Astrocyte of the cerebellum (primary cell): ENCODE data around the gene NOTCH1.

Experiments
- DNase-seq: peaks from one replicate; pipeline ENCODE4 v3.0.0-alpha.2; 2011; ENCODE audit warnings: low read depth
- H3K4me3 ChIP-seq: 2 replicates; pipeline ENCODE4 v1.5.1; 2011; ENCODE audit warnings: mild to moderate bottlenecking, low read depth, low read length, moderate library complexity
- CTCF ChIP-seq: IDR thresholded peaks from 2 replicates; pipeline ENCODE4 v1.5.1; 2012; ENCODE audit warnings: low read length, low read depth, moderate library complexity, mild to moderate bottlenecking; ENCODE audit errors: missing control alignments
- in situ Hi-C: cut with HindIII; loops from 2 replicates; pipeline ENCODE4 v1.10.0; 2017; ENCODE audit warnings: low sequenced_read_pairs

Gene NOTCH1

GRCh38 chr9:136476369-136477150 is 69.3 kb downstream of the NOTCH1 start:
- no peak for TF ChIP-seq CTCF
- no peak for DNase-seq
- no peak overlapping the region for H3K4me3 ChIP-seq
- in situ Hi-C loops = no loop called here

- no peak overlapping the region for H3K4me3 ChIP-seq
- TF ChIP-seq CTCF = no peak
- DNase-seq = no peak
- in situ Hi-C loops = no loop called here
Observed at GRCh38 chr9:136474974-136475865, 70.6 kb downstream of the NOTCH1 start.

- no peak for TF ChIP-seq CTCF
- H3K4me3 ChIP-seq = no peak overlapping the region
- no peak for DNase-seq
- in situ Hi-C loops = no loop called here
Observed at GRCh38 chr9:136474021-136474640, 71.7 kb downstream of the NOTCH1 start.

- in situ Hi-C loops = no loop called here
- H3K4me3 ChIP-seq = no peak overlapping the region
- TF ChIP-seq CTCF = no peak
- no peak for DNase-seq
Observed at GRCh38 chr9:136473354-136473721, 72.5 kb downstream of the NOTCH1 start.

GRCh38 chr9:136472640-136473353 is 73.1 kb downstream of the NOTCH1 start:
- no peak for TF ChIP-seq CTCF
- no peak overlapping the region for H3K4me3 ChIP-seq
- in situ Hi-C loops = no loop called here
- DNase-seq = no peak
